H1 (cell line): Measurements from ENCODE around the gene SLC12A2. TPM values are rescaled to one million over a fixed set of nuclear protein-coding genes. Genes with fewer than 3 reads are reported as not detected.

Source experiments
- CTCF ChIA-PET: fragments of 300-600 bp; sonication (Branson Sonifier 250); formaldehyde crosslinking; loops from one replicate; lab custom pipeline; 2021; ENCODE audit not compliant: partially characterized antibody; lab: Charles Lee
- POLR2A ChIA-PET: fragments of 300-600 bp; sonication (Branson Sonifier 250); formaldehyde crosslinking; loops from one replicate; lab custom pipeline; 2021; ENCODE audit warnings: inconsistent platforms; ENCODE audit not compliant: partially characterized antibody; lab: Charles Lee
- DNase-seq, 2 experiments: peaks; one replicate each; pipeline versions ENCODE4 v3.0.0 to v3.0.0-alpha.2; 2010 to 2022; ENCODE audit warnings: low spot score in 2 of 2, low read depth in 1 of 2, mixed read lengths in 1 of 2
- FAIRE-seq: peaks from 2 replicates; lab custom pipeline; 2011; peaks lifted over from hg19 to GRCh38; lab: Jason Lieb, UNC
- H2AFZ ChIP-seq: 2 replicates; pipeline ENCODE4 v1.8.1; 2012; ENCODE audit warnings: low read length, inconsistent platforms
- H2AK5ac ChIP-seq: 2 replicates; pipeline ENCODE4 v1.6.1; 2013; ENCODE audit warnings: low read depth, low read length
- H2BK120ac ChIP-seq: replicated peaks from 2 replicates; pipeline ENCODE3; 2013; ENCODE audit warnings: low read depth, low read length, inconsistent platforms
- H2BK12ac ChIP-seq: 2 replicates; pipeline ENCODE4 v1.6.1; 2013; ENCODE audit warnings: low read depth, low read length
- H2BK15ac ChIP-seq: 2 replicates; pipeline ENCODE4 v1.6.1; 2013; ENCODE audit warnings: low read length
- H2BK20ac ChIP-seq: 2 replicates; pipeline ENCODE4 v1.6.1; 2013; ENCODE audit warnings: low read length
- H2BK5ac ChIP-seq: 2 replicates; pipeline ENCODE4 v1.6.1; 2013; ENCODE audit warnings: low read depth, low read length
- H3K14ac ChIP-seq: 2 replicates; pipeline ENCODE4 v1.6.1; 2013; ENCODE audit warnings: inconsistent platforms; ENCODE audit not compliant: insufficient read length
- H3K18ac ChIP-seq: 2 replicates; pipeline ENCODE4 v1.6.1; 2013; ENCODE audit warnings: low read length; ENCODE audit errors: extremely low read depth
- H3K23ac ChIP-seq: 2 replicates; pipeline ENCODE4 v1.6.1; 2013; ENCODE audit warnings: inconsistent platforms; ENCODE audit not compliant: insufficient read length
- H3K23me2 ChIP-seq: 2 replicates; pipeline ENCODE4 v1.6.1; 2013; ENCODE audit warnings: low read depth, low read length
- H3K27ac ChIP-seq: 2 replicates; pipeline ENCODE4 v1.6.1; 2011; ENCODE audit warnings: low read depth, low read length, inconsistent platforms
- H3K27me3 ChIP-seq, 4 experiments: replicated peaks in 1 of 4; 1 replicate in 1 of 4; 2 replicates in 3 of 4; pipeline versions ENCODE4 v1.6.1 to v1.8.1; 2011 to 2013; ENCODE audit warnings: low read length in 3 of 4, mild to moderate bottlenecking in 3 of 4, inconsistent platforms in 2 of 4, mixed read lengths in 2 of 4, moderate library complexity in 1 of 4; ENCODE audit not compliant: control insufficient read depth in 3 of 4, insufficient read depth in 3 of 4; ENCODE audit errors: extremely low read depth in 1 of 4
- H3K36me3 ChIP-seq, 4 experiments: 2 replicates each; pipeline versions ENCODE4 v1.6.1 to v1.8.1; 2011 to 2013; ENCODE audit warnings: mild to moderate bottlenecking in 4 of 4, low read length in 3 of 4, moderate library complexity in 2 of 4, control low read depth in 1 of 4, inconsistent platforms in 1 of 4; ENCODE audit not compliant: insufficient read depth in 4 of 4, control insufficient read depth in 2 of 4
- H3K4ac ChIP-seq: replicated peaks from 2 replicates; pipeline ENCODE3; 2013; ENCODE audit warnings: low read length, low read depth, mixed read lengths, inconsistent platforms; ENCODE audit not compliant: insufficient read length
- H3K4me1 ChIP-seq, 4 experiments: replicated peaks in 1 of 4; 1 replicate in 1 of 4; 2 replicates in 3 of 4; pipeline versions ENCODE4 v1.6.1 to v1.8.1; 2011 to 2013; ENCODE audit warnings: low read length in 3 of 4, inconsistent platforms in 2 of 4, mixed read lengths in 1 of 4; ENCODE audit not compliant: insufficient read depth in 4 of 4, control insufficient read depth in 3 of 4
- H3K4me2 ChIP-seq, 2 experiments: 2 replicates each; pipeline versions ENCODE4 v1.6.1 to v1.8.1; 2011 to 2013; ENCODE audit warnings: low read depth in 2 of 2, low read length in 2 of 2, control low read depth in 1 of 2, inconsistent platforms in 1 of 2, mild to moderate bottlenecking in 1 of 2; ENCODE audit not compliant: insufficient read depth in 1 of 2
- H3K4me3 ChIP-seq, 4 experiments: fragments of 200-600, 300-600 bp in 1 of 4; sonication (generic), shearing (Covaris generic), sonication (Bioruptor Twin) in 1 of 4; 2 replicates each; pipeline versions ENCODE4 v1.5.1 to v1.8.1; 2011 to 2016; ENCODE audit warnings: low read length in 4 of 4, low read depth in 3 of 4, control low read depth in 2 of 4, inconsistent platforms in 2 of 4, mild to moderate bottlenecking in 2 of 4, mixed read lengths in 1 of 4, moderate library complexity in 1 of 4; ENCODE audit not compliant: insufficient read depth in 2 of 4; ENCODE audit errors: extremely low read depth in 1 of 4
- H3K56ac ChIP-seq: replicated peaks from 2 replicates; pipeline ENCODE3; 2013; ENCODE audit warnings: low read depth, mild to moderate bottlenecking, mixed read lengths, low read length, inconsistent platforms; ENCODE audit not compliant: insufficient read length
- H3K79me1 ChIP-seq: 2 replicates; pipeline ENCODE4 v1.6.1; 2013; ENCODE audit warnings: low read depth, low read length, control low read depth
- H3K79me2 ChIP-seq, 2 experiments: 2 replicates each; pipeline versions ENCODE4 v1.6.1 to v1.8.1; 2012 to 2013; ENCODE audit warnings: low read length in 2 of 2, mild to moderate bottlenecking in 2 of 2, inconsistent platforms in 1 of 2; ENCODE audit not compliant: insufficient read depth in 2 of 2, control insufficient read depth in 1 of 2
- H3K9ac ChIP-seq, 4 experiments: replicated peaks in 1 of 4; 1 replicate in 1 of 4; 2 replicates in 3 of 4; pipeline versions ENCODE4 v1.6.1 to v1.8.1; 2011 to 2013; ENCODE audit warnings: low read depth in 3 of 4, low read length in 3 of 4, control low read depth in 2 of 4, mild to moderate bottlenecking in 2 of 4, moderate library complexity in 2 of 4, inconsistent platforms in 1 of 4; ENCODE audit errors: extremely low read depth in 1 of 4
- H3K9me3 ChIP-seq, 2 experiments: 2 replicates each; pipeline versions ENCODE4 v1.6.1 to v1.8.1; 2012 to 2013; ENCODE audit warnings: mild to moderate bottlenecking in 2 of 2, moderate library complexity in 2 of 2, control low read depth in 1 of 2, inconsistent platforms in 1 of 2, low read depth in 1 of 2, low read length in 1 of 2, mixed read lengths in 1 of 2; ENCODE audit not compliant: insufficient read depth in 2 of 2
- H4K20me1 ChIP-seq, 2 experiments: replicated peaks in 1 of 2; 2 replicates each; pipeline versions ENCODE3 to v1.8.1; 2011 to 2013; ENCODE audit warnings: inconsistent platforms in 2 of 2, low read length in 2 of 2, mild to moderate bottlenecking in 1 of 2; ENCODE audit not compliant: insufficient read depth in 2 of 2, control insufficient read depth in 1 of 2
- H4K5ac ChIP-seq: 2 replicates; pipeline ENCODE4 v1.6.1; 2013; ENCODE audit warnings: low read length, low read depth, mixed read lengths, inconsistent platforms; ENCODE audit not compliant: insufficient read length
- H4K8ac ChIP-seq: 2 replicates; pipeline ENCODE4 v1.8.0; 2013; ENCODE audit warnings: mild to moderate bottlenecking, moderate library complexity, low read length, inconsistent platforms; ENCODE audit not compliant: insufficient read depth; ENCODE audit errors: extremely low read depth
- H4K91ac ChIP-seq: replicated peaks from 2 replicates; pipeline ENCODE3; 2013; ENCODE audit warnings: low read length, mixed read lengths, inconsistent platforms; ENCODE audit not compliant: insufficient read length
- EGR1 ChIP-seq: IDR thresholded peaks from 2 replicates; pipeline ENCODE4 v1.6.1; 2011; ENCODE audit warnings: low read depth, low read length, borderline replicate concordance
- RBBP5 ChIP-seq: IDR thresholded peaks from 2 replicates; pipeline ENCODE4 v1.7.1; 2012; ENCODE audit warnings: low read depth, mild to moderate bottlenecking, inconsistent platforms, low read length, moderate library complexity, borderline replicate concordance
- TAF7 ChIP-seq: optimal IDR thresholded peaks from 2 replicates; pipeline ENCODE3; 2011; ENCODE audit warnings: low read depth, mild to moderate bottlenecking, inconsistent platforms, low read length, moderate library complexity, borderline replicate concordance
- TEAD4 ChIP-seq: IDR thresholded peaks from 2 replicates; pipeline ENCODE4 v1.6.1; 2012; ENCODE audit warnings: low read depth, low read length, inconsistent platforms, mixed read lengths
- WGBS, 2 experiments: shearing (Covaris generic) in 1 of 2; methylation state at CpG; one replicate each; pipeline versions ENCODE4 v1.1.6 to v1.1.7; 2013 to 2015; ENCODE audit warnings: low lambda C conversion rate in 2 of 2, mixed read lengths in 2 of 2, inconsistent platforms in 1 of 2, low coverage in 1 of 2, missing lambda C conversion rate in 1 of 2; ENCODE audit not compliant: insufficient replicate concordance in 2 of 2, insufficient coverage in 1 of 2, insufficient read length in 1 of 2; ENCODE audit errors: extremely low coverage in 1 of 2, missing lambda C conversion rate in 1 of 2; 5-methylcytosine and 5-hydroxymethylcytosine counted together
- polyA plus RNA-seq, 7 experiments: library from polyadenylated mRNA; depleted of rRNA in 3 of 7; stranded (reverse) in 5 of 7; unstranded in 2 of 7; fragments of >200 nt in 5 of 7; fragments of 200-250 nt in 2 of 7; gene quantifications; 1 replicate in 5 of 7; 2 replicates in 1 of 7; 4 replicates in 1 of 7; pipeline versions ENCODE4 v1.2.1 to v1.2.3, GENCODE V29; 2011 to 2013; ENCODE audit warnings: missing spikeins in 2 of 7, mixed read lengths in 2 of 7
- total RNA-seq: library from RNA; stranded (reverse); fragmentation: NEBNext Ultra II Directional; extraction: Animal tissue kit (Norgen Biotek cat#: 25700); gene quantifications from 2 replicates; pipeline ENCODE4 v1.2.1, GENCODE V29; 2021
- TF ChIP-seq, protein P1 (sequence below): IDR thresholded peaks from 2 replicates; pipeline ENCODE4 v1.6.1; 2011; ENCODE audit warnings: low read depth, mild to moderate bottlenecking, low read length; ENCODE audit not compliant: insufficient read depth

Gene SLC12A2
- total and polyA plus RNA-seq, 2 of the 8 experiments (the other 6 are each of a cell fraction or from before 2014, with no cell fraction given): 2.6 to 16.2 TPM

DNA sequence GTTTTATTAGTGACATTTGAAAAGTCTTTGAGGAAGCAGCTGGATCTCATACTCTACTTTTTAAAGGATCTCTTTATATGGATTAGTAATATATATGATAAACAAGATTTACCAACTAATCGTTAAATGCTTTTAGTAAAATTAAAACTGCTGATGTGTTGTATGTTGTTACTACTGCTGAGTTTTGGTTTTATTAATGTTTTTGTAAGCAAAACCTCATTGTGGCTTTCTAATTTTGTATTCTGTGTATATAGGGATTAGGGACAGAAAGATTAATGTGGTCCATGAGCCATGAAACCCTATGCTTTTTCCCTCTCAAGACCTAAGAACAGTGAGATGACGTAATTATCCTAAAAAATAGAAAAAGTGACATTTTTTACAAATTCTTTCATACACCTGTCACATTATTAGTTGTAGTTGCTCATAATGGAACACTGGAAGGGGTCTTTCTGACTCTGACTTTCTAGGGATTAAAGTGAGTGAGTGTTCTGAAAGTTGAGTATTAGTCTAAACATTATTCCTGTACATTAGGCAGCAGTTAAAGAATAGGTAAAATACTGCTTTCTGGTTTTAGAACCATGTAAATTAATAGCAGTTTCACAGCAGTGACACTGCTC is 85.9 kb downstream of the SLC12A2 start:
- Histone ChIP-seq H3K4me2 (no peak overlapping the region), H2AK5ac (no peak overlapping the region), H3K23me2 (no peaks in the 10 kb centered on the region; the same call in 1 of the 2 replicates), H4K8ac (no peak overlapping the region), H3K27ac (no peak overlapping the region), H2BK120ac (no peak overlapping the region), H3K14ac (no peak overlapping the region), H3K4ac (no peak overlapping the region), H2BK15ac (no peak overlapping the region), H3K27me3 (no peaks in the 10 kb centered on the region), H4K91ac (no peak overlapping the region), H3K23ac (no peak overlapping the region), H2BK5ac (no peak overlapping the region), H3K18ac (no peak overlapping the region), H2BK12ac (no peak overlapping the region), H2BK20ac (no peak overlapping the region), H3K4me1 (no peaks in the 10 kb centered on the region), H3K79me1 (no peaks in the 10 kb centered on the region), H3K79me2 (no peaks in the 10 kb centered on the region), H4K5ac (no peak overlapping the region), H2AFZ (no peak overlapping the region), H3K9ac (no peak overlapping the region), H3K36me3 (peaks cover 0 to 3% (median 0%) of the 10 kb centered on the region in 4 experiments; a peak in 1 of 8 replicates), H4K20me1 (no peaks in the 10 kb centered on the region), H3K56ac (no peak overlapping the region), H3K4me3 (no peak overlapping the region), H3K9me3 (no peaks in the 10 kb centered on the region)
- no peak for DNase-seq
- TF ChIP-seq RBBP5 (no peak), TEAD4 (no peak), EGR1 (no peak), TAF7 (no peak)
- TF ChIP-seq, protein P1, sequence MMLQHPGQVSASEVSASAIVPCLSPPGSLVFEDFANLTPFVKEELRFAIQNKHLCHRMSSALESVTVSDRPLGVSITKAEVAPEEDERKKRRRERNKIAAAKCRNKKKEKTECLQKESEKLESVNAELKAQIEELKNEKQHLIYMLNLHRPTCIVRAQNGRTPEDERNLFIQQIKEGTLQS: no peak
- CTCF ChIA-PET: interaction anchor here (1.4 kb wide), 1 partner anchor 31 kb away, joined by 3 read pairs; no protein-coding TSS in a partner anchor
- POLR2A ChIA-PET: no interaction called here
- 93% methylated on average over 2 of the region's 2 CpGs; no CpG with 5 or more reads in 1 of the 2 experiments for WGBS, 2 experiments
- FAIRE-seq: no peak
